ENCODE measurements around the gene CCL4.
"Not testable (repeated sequence)": the region's sequence is repeated elsewhere in the genome, so short reads cannot be mapped to it uniquely, and the experiment has no call there.

CCL4 gene

DNA sequence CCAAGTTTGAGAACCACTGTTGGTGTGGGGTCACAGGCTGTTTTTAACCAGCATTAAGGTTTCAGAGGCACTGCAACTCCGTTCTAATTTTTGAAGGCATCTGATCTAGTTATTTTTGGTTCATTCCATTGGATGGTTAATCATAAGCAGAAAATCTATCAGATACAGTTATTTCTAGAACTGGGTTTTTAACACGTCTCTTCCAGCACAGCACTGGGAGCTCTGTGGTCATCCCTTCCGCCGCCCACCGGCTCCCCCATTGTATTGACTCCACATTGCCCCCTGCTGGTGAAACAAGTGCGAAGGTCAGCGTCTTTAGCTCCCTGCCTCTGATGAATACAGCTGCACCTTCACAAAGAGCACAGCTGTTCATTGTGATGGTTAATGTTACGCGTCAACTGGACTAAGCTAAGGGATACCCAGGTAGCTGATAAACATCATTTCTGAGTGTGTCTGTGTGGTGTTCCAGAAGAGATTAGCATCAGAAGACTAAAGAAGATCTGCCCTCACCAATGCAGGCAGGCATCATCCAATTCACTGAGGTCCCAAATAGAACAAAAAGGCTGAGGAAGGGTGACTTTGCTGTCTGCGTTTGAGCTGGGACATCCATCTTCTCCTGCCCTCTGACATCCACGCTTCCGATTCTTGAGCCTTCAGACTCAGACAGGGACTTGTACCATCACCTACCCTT, 31.1 kb upstream of the CCL4 start:
- ChIA-PET POLR2A (ENCODE audit: low non-redundant PET) (no interaction called here), CTCF (interaction anchor here (0.6 to 1.4 kb wide), 6 partner anchors 14 to 531 kb away, joined by 3 to 4 read pairs (median 3); no protein-coding TSS in a partner anchor)
- no peak overlapping the region for H3K27ac ChIP-seq
- TF ChIP-seq, protein P1, sequence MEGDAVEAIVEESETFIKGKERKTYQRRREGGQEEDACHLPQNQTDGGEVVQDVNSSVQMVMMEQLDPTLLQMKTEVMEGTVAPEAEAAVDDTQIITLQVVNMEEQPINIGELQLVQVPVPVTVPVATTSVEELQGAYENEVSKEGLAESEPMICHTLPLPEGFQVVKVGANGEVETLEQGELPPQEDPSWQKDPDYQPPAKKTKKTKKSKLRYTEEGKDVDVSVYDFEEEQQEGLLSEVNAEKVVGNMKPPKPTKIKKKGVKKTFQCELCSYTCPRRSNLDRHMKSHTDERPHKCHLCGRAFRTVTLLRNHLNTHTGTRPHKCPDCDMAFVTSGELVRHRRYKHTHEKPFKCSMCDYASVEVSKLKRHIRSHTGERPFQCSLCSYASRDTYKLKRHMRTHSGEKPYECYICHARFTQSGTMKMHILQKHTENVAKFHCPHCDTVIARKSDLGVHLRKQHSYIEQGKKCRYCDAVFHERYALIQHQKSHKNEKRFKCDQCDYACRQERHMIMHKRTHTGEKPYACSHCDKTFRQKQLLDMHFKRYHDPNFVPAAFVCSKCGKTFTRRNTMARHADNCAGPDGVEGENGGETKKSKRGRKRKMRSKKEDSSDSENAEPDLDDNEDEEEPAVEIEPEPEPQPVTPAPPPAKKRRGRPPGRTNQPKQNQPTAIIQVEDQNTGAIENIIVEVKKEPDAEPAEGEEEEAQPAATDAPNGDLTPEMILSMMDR (conservative IDR thresholded peaks at IDR 0.05; ENCODE audit: low read depth), result peak; percentile 21
- no peak for DNase-seq (ENCODE audit: low spot score)

DNA sequence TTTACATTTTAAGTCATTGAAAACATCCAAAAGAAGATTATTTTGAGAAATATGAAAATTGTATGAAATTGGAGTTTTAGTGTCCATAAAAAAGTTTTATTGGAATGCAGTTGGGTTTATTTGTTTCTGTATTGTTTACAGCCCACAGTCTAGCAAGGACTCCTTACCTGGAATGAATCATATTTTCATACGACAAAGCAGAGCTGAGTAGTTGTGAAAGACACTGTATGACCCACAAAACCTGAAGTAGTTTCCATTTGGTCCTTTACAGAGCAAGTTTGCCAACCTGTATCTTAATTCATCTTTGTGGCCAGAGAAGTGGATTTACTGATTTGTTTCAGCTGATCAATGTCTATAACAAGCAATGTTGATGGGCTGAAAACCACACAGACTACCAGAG, 29.3 kb upstream of the CCL4 start:
- DNase-seq (ENCODE audit: low spot score), result no peak
- ChIA-PET POLR2A (ENCODE audit: low non-redundant PET) (no interaction called here), CTCF (no interaction called here)
- TF ChIP-seq, protein P1 (conservative IDR thresholded peaks at IDR 0.05; ENCODE audit: low read depth), result no peak
- H3K27ac ChIP-seq, result no peak overlapping the region

DNA sequence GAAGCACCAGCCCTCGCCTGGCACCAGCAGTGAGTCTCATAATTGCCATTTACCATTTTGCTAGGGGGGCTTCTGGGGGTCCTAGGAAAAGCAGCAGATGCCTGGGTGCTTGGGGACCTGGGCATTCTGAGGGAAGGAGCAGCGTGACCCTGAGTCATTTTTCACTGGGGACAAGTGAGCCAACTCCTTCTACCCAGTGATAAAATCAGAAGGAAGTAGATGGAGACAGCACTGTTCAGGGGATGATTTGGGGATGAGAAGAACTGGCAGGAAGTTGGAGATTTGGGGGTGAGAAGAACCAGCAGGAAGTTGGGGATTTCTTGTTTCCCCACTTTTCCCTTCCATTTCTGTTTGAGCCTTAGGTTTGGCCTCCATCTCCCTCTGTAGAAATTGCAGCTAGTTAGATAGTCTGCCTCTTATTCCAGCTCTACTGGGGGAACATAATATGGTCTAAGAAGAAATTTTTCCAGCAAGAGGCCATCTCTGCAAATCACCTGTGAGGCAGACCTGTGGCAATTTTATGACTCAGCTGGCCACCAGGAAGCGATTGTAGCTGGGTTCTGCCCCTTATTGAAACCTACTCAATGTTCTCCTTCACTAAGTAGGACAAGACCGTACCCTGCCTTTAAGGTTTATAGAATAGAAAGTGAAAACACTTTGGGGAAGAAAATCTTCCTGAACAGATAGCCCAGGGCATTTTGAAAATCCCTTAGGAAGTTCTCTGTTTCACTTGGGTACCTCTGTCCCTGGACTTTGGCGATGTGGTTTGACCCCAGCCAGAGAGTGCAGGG, 21.8 kb upstream of the CCL4 start:
- H3K27ac ChIP-seq; DNase-seq (ENCODE audit: low spot score); CTCF ChIA-PET; POLR2A ChIA-PET (ENCODE audit: low non-redundant PET): not testable (repeated sequence)

DNA sequence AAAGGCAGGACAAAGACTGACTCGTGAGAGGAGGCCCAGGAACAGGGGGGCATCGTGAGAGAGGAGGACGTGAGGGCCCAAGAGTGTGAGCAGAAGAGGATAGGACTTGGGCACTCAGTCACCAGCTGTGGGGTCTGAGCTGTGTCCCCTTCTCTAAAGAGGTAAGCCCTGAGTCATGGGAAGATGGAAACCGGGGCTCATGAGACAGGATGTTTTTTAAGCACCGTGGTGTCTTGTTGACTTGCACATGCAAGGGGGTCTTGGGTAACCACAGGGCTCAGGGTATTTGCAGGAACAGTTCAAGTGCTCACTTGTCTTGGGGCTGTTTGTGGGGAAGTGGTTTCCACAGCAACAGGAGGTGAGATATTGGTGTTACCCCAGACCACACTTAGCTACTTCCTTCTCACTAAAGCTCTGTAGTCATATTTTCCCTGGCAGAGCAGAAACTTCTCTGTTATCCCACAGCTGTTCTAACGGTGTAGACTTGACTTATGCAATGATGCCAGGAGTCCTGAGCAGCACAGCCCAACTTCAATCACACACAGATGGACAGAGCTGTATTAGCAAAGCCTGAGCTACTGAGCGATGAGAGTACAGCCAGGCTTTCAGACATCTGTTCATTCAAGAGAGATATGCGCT, 21.0 kb upstream of the CCL4 start:
- H3K27ac ChIP-seq; POLR2A ChIA-PET (ENCODE audit: low non-redundant PET); DNase-seq (ENCODE audit: low spot score): not testable (repeated sequence)
- CTCF ChIA-PET, result interaction anchor here (0.6 kb wide), 1 partner anchor 93 kb away, joined by 3 read pairs; no protein-coding TSS in a partner anchor

DNA sequence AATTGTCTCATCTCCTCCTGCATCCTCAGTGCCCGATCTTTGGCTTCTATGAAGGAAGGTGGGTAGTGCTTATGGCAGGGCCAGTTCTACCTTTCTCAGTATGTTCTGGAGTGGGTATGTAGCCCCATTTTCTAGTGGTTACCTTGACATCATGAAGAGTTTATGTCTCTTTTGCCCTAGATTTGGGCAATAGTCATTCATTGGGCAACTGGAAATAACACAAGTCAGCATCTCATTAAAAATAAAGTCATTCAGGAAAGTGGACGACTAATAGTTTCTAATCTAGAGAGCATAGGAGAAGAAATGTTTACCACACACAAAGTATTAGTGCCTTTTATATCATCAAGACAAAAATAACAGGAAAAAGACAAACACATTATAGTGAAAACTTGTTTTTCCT, 19.9 kb upstream of the CCL4 start:
- DNase-seq (ENCODE audit: low spot score); H3K27ac ChIP-seq; POLR2A ChIA-PET (ENCODE audit: low non-redundant PET); CTCF ChIA-PET: not testable (repeated sequence)

DNA sequence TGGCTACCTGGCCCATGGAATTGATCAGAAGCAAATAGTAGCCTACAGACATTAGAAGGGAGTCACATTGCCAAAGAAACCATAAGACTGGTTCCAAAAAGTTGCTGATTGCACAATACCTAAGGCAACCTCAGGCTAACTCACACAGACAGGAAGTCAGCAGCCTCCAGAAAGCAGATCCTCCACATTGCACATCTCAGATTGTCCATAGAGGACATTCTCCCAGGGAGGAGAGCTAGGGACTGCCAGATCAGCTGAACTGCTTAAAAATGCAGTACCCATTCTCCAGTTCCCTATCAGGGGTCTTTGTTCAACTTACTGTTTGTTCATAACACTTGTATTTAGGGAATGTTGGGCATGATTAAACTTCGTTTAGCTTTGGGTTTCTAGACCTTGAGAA, 17.9 kb upstream of the CCL4 start:
- ChIA-PET CTCF (interaction anchor here (0.8 kb wide), 1 partner anchor 13 kb away, joined by 4 read pairs; no protein-coding TSS in a partner anchor), POLR2A (ENCODE audit: low non-redundant PET) (interaction anchor here (0.7 kb wide), 1 partner anchor 1766 kb away, joined by 4 read pairs; no protein-coding TSS in a partner anchor)
- H3K27ac ChIP-seq, result no peak overlapping the region
- TF ChIP-seq, protein P1 (conservative IDR thresholded peaks at IDR 0.05; ENCODE audit: low read depth), result no peak
- DNase-seq (ENCODE audit: low spot score), result no peak

DNA sequence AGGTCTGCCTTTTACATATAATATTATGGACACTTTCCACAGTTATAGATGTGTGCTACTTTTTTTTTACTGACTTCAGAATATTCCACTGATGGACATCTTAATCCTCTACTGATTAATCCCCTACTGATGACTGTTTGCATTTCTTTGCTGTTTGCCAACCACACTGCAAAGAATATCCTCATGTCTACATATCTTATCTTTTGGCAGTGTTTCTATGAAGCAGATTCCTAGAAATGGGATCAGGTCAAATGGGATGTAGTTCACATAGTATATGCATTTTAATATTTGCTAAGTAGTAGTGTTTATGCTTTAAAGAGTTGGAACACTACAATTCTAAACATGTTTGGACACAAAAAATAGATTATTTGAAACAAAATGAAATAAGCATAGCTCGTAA, 16.8 kb upstream of the CCL4 start:
- TF ChIP-seq, protein P1 (conservative IDR thresholded peaks at IDR 0.05; ENCODE audit: low read depth), result no peak
- POLR2A ChIA-PET (ENCODE audit: low non-redundant PET), result no interaction called here

DNA sequence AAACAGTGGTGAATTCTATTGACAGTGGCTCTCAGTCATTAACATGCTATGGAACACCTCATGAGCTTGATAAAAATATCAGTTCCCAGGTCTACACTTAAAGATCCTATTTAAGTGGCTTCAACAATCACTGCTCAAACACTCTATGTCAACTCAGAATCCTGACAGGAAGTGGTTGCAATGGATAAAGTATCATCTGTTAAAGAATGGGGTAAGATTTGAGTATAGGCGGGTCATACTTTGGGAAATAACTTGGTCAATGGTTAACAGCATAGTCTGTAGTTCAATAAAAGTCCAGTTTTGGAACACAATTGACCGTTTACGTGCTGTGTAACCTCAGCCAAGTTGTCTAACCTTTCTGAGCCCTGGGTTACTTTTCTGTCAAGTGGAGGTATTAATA, 16.2 kb upstream of the CCL4 start:
- H3K27ac ChIP-seq; DNase-seq (ENCODE audit: low spot score); POLR2A ChIA-PET (ENCODE audit: low non-redundant PET); CTCF ChIA-PET: not testable (repeated sequence)

More for the DNA sequence above, 16.8 kb upstream of the CCL4 start:
- DNase-seq (ENCODE audit: low spot score), result no peak
- CTCF ChIA-PET, result no interaction called here
- H3K27ac ChIP-seq, result no peak overlapping the region

DNA sequence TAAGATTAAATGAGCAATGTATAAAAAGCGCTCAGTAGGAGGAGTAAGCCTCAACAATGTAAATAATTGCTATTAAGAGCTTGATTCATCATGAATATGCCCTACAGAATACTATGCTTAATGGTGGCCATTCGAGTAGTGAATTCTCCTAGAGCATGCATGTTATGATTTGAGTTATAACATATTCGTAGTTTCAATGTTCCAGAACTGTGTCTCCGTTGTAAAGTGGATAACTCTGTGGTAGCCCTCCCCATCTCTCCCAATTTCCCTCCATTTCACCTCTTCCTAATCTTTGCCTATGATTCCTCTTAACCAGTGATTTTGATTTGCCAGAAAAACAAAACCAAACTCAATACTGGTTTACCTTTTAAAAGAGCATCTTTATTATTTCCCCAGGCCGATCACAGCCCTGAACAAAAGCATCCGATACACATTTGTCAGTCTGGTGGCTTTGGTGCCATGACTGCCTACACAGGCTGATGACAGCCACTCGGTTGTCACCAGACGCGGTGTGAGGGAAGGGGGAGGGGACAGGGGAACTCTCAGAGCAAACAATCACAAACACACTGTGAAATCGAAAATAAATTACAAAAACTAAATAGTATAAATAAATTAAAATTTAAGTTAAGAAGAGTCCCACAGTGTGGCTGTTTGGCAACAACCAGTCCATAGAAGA, 15.6 kb upstream of the CCL4 start:
- CTCF ChIA-PET, result interaction anchor here (0.8 kb wide), 1 partner anchor 16 kb away, joined by 3 read pairs; no protein-coding TSS in a partner anchor
- DNase-seq (ENCODE audit: low spot score); POLR2A ChIA-PET (ENCODE audit: low non-redundant PET); H3K27ac ChIP-seq: not testable (repeated sequence)

Measured in RWPE1 (cell line).